Gastroesophageal sphincter (tissue), 4 donors: ENCODE results near the gene OBSCN. TPM values are rescaled to one million over a fixed set of nuclear protein-coding genes. Genes with fewer than 3 reads are reported as not detected.
A peak's percentile ranks its signal among the peaks of the same experiment; 100 is the strongest.

Experiments
- ATAC-seq: fragments of 150-250 bp; one replicate; pipeline ENCODE4 v1.9.1; 2016; ENCODE audit warnings: mild to moderate bottlenecking, moderate library complexity
- H3K27ac ChIP-seq, 4 donors: fragments of 200-600 bp; sonication (generic) in 3 of 4; 1 replicate in 3 of 4; 2 replicates in 1 of 4; pipeline ENCODE4 v1.5.1; 2016 to 2019
- H3K27me3 ChIP-seq: fragments of 200-600 bp; sonication (generic); one replicate; pipeline ENCODE4 v1.5.1; 2019
- H3K36me3 ChIP-seq, 2 donors: fragments of 200-600 bp; sonication (generic); one replicate each; pipeline ENCODE4 v1.5.1; 2019; ENCODE audit warnings: control low read depth in 1 of 2
- H3K4me1 ChIP-seq, 3 donors: fragments of 200-600 bp; sonication (generic); 1 replicate in 2 of 3; 2 replicates in 1 of 3; pipeline ENCODE4 v1.5.1; 2016 to 2019; ENCODE audit warnings: control low read depth in 2 of 3
- H3K4me3 ChIP-seq, 2 donors: fragments of 200-600 bp; sonication (generic); one replicate each; pipeline ENCODE4 v1.5.1; 2019; ENCODE audit warnings: mild to moderate bottlenecking in 1 of 2, moderate library complexity in 1 of 2
- H3K9me3 ChIP-seq, 3 donors: fragments of 200-600 bp; sonication (generic); one replicate each; pipeline ENCODE4 v1.5.1; 2017 to 2019; ENCODE audit warnings: control low read depth in 2 of 3
- CTCF ChIP-seq, 4 experiments: fragments of 200-600 bp in 2 of 4; fragments of 450-650 bp in 2 of 4; sonication (generic) in 1 of 4; IDR thresholded peaks; one replicate each; pipeline ENCODE4 v1.5.1; 2017 to 2019; ENCODE audit warnings: antibody characterized with exemption in 4 of 4, mild to moderate bottlenecking in 2 of 4, moderate library complexity in 2 of 4
- EP300 ChIP-seq: sonication (generic); formaldehyde crosslinking; IDR thresholded peaks from one replicate; pipeline ENCODE4 v1.6.1; 2017; ENCODE audit warnings: antibody characterized with exemption, mild to moderate bottlenecking
- POLR2A ChIP-seq, 2 donors: fragments of 450-650 bp; IDR thresholded peaks; one replicate each; pipeline ENCODE4 v1.6.1; 2017; ENCODE audit warnings: antibody characterized with exemption in 2 of 2, mild to moderate bottlenecking in 2 of 2, moderate library complexity in 1 of 2
- POLR2AphosphoS5 ChIP-seq: sonication (generic); formaldehyde crosslinking; IDR thresholded peaks from one replicate; pipeline ENCODE4 v1.6.1; 2017; ENCODE audit warnings: antibody characterized with exemption
- WGBS, 2 donors: methylation state at CpG; one replicate each; pipeline ENCODE4 v1.1.5; 2018; ENCODE audit warnings: low coverage in 1 of 2; 5-methylcytosine and 5-hydroxymethylcytosine counted together
- total RNA-seq, 4 donors: library from RNA; depleted of rRNA; stranded (reverse); fragments of >200 nt; gene quantifications; one replicate each; pipeline ENCODE4 v1.1.0, GENCODE V29; 2016

OBSCN gene
- total RNA-seq, 4 donors from 2014 or later, result 11.1 to 28.4 (median 20.9) TPM

- peak overlapping the region in 1 of 4 donors; percentile 56 for H3K27ac ChIP-seq
- WGBS, 2 donors, result 0% methylated on average over 4 to 6 of the region's 67 CpGs
These were observed 5.4 kb downstream of the OBSCN start for GRCh38 chr1:228212966-228213844.

GRCh38 chr1:228213917-228214808 is 6.3 kb downstream of the OBSCN start:
- no peaks in the 10 kb centered on the region for H3K9me3 ChIP-seq
- ATAC-seq, result no peak
- H3K4me1 ChIP-seq, result peaks cover 0 to 27% (median 8%) of the 10 kb centered on the region in 3 donors
- peaks cover 0 to 12% of the 10 kb centered on the region in 2 donors for H3K36me3 ChIP-seq
- 35% methylated on average over 8 of the region's 48 CpGs; no CpG with 5 or more reads in 1 of the 2 donors for WGBS, 2 donors
- TF ChIP-seq POLR2AphosphoS5 (no peak), EP300 (no peak), CTCF (IDR thresholded peaks at IDR 0.05) (no peak), POLR2A (IDR thresholded peaks at IDR 0.05) (no peak)
- H3K27ac ChIP-seq, result peak overlapping the region in 1 of 4 donors; percentile 56
- H3K4me3 ChIP-seq, result peak overlapping the region; percentile 29 to 54
- peaks cover 52% of the 10 kb centered on the region for H3K27me3 ChIP-seq

More at GRCh38 chr1:228212966-228213844, 5.4 kb downstream of the OBSCN start:
- Histone ChIP-seq H3K36me3 (peaks cover 0 to 5% of the 10 kb centered on the region in 2 donors), H3K27me3 (peaks cover 62% of the 10 kb centered on the region), H3K4me3 (peak overlapping the region; percentile 29 to 54), H3K4me1 (peaks cover 0 to 27% (median 8%) of the 10 kb centered on the region in 3 donors), H3K9me3 (no peaks in the 10 kb centered on the region)
- peak; percentile 25 for TF ChIP-seq POLR2AphosphoS5
- no peak for TF ChIP-seq EP300
- TF ChIP-seq POLR2A (IDR thresholded peaks at IDR 0.05), result no peak
- TF ChIP-seq CTCF (IDR thresholded peaks at IDR 0.05), result peak in 3 of 4 experiments; percentile 53 to 71 (median 56)
- ATAC-seq, result peak; percentile 89

- peaks cover 43% of the 10 kb centered on the region for H3K27me3 ChIP-seq
- no peak for ATAC-seq
These were observed 7.2 kb downstream of the OBSCN start for GRCh38 chr1:228214921-228215662.

More at GRCh38 chr1:228214921-228215662, 7.2 kb downstream of the OBSCN start:
- Histone ChIP-seq H3K4me1 (peaks cover 0 to 27% (median 8%) of the 10 kb centered on the region in 3 donors), H3K4me3 (no peak overlapping the region), H3K36me3 (peaks cover 0 to 21% of the 10 kb centered on the region in 2 donors), H3K9me3 (no peaks in the 10 kb centered on the region), H3K27ac (no peak overlapping the region)
- TF ChIP-seq CTCF (IDR thresholded peaks at IDR 0.05) (no peak), POLR2A (IDR thresholded peaks at IDR 0.05) (no peak), EP300 (no peak)
- 92% methylated on average over 5 of the region's 23 CpGs; no CpG with 5 or more reads in 1 of the 2 donors for WGBS, 2 donors
